ENCODE results near the gene ARFIP2.

The ARFIP2 gene

GRCh38 chr11:6438979-6439571 lies 42.1 kb downstream of the ARFIP2 start:
- DNase-seq, result no peak

DNA sequence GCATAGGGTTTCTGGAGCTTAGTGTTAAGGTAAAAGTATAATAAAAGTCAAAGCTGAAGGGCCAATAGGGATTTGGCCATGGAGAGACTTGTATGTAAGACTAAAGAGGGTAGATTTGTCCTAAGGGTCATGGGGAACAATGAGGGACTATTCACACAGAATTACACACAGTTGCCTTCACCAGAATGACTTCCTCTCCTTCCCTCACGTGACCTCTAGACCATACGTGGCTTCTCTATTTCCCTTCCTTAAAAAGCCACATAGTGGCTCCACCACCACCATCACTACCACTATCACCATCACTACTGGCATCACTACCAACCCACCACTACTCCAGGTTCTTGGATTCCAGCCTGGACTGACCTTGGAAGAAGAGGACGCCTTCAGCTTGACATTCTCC lies 43.1 kb downstream of the ARFIP2 start:
- no peak for DNase-seq

DNA sequence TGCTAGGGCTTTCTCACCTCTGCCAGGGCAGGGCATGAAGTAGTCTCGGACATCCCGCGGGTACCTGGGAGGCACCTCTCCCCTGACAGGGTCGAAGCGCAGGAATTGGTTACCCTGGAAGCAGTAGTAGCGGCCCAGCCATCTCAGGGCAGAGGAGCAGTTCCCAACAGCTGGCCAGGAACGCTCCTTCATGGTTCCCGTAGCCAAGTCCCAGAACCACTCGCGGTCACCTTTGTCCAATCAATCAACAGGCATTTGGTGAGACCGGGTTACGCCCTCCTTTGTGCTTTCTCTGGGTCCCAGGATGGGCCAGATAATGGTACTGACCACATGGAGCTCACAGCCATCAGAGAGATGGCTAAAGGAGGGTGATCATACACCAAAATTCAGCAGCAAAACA lies 43.7 kb downstream of the ARFIP2 start:
- no peak for DNase-seq

- DNase-seq, result no peak
Observed at GRCh38 chr11:6433998-6434660, 47.0 kb downstream of the ARFIP2 start.

DNA sequence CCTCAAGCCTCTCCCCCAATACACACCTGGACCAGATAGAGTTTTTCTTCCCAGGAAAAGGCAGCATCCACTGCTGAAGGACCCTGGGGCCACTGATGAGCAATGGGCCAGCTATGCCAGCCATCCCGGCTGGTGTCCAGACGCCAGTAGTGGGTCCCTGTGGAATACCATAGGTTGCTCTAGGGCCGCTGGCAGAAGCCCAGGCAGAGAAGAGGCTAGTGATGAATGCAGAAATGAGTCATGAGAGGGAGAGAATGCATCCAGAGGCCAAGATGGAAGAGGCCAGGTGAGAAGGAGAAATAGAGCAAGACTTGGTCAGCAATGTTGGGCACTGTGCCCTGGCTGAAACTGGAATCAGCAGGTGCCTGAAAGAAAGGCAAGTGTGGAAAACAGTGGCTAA lies 49.3 kb downstream of the ARFIP2 start:
- DNase-seq, result no peak

DNA sequence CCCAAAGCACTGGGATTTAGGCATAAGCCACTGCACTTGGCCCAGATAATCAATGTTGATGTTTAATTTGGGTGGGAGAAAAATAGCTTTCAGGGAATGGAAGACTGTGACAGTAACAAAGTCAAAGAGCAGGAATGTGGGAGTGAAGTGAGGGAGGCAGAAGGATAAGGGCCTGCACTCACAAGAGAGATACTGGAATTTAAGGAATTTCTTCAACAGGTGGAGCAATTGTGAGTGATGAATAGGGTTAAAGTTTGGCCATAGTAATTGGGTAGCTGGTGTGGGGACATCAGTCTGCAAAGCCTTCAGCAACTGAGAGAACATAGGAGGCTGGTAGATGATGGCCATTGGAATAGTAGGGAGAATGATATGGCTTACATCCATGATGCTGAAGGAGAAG lies 53.6 kb downstream of the ARFIP2 start:
- no peak for DNase-seq

Measured in activated effector memory CD4-positive, alpha-beta T cell treated with Interleukin-2 at 50 U/mL for 16 hours (primary cell).